ENCODE results near the gene CADM1. TPM values are rescaled to one million over a fixed set of nuclear protein-coding genes. Genes with fewer than 3 reads are reported as not detected.

The CADM1 gene
- total and polyA plus RNA-seq, 4 donors: 13.0 to 40.6 (median 28.9) TPM

DNA sequence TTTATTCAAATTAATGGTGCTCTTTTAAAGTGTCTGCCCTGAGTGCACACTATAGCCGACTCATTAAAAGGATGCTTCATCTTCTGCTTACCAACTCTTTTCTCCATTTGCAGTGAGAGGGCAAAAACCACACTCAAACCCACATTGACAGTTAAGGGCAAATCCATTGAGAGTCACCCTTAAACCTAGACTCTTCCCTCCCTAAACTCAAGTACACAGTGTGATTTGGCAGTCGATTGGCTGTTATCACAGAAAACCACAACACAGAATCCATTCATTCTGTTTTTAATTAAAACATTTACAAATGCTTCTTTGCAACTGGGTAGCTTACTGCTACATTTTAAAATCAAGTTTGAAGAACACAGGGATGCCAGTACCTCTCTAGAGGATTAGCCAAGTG lies 120.0 kb downstream of the CADM1 start:
- H3K4me3 ChIP-seq (ENCODE audit: low read depth in 1 of 3, low read length in 3 of 3): no peak overlapping the region
- no peak overlapping the region for H3K27ac ChIP-seq (ENCODE audit: low read depth in 1 of 2, low read length in 2 of 2)
- H3K27me3 ChIP-seq (ENCODE audit: control insufficient read depth in 4 of 4, insufficient read depth in 4 of 4, low read length in 3 of 4): no peaks in the 10 kb centered on the region
- H3K9me3 ChIP-seq (ENCODE audit: control insufficient read depth in 4 of 4, low read length in 3 of 4): no peaks in the 10 kb centered on the region
- DNase-seq (ENCODE audit: low spot score): no peak
- peaks cover 0 to 4% (median 0%) of the 10 kb centered on the region in 4 donors for H3K4me1 ChIP-seq (ENCODE audit: control insufficient read depth in 4 of 4, insufficient read depth in 4 of 4, low read length in 3 of 4)
- no peak overlapping the region for H3K9ac ChIP-seq (ENCODE audit: low read depth in 1 of 2, low read length in 2 of 2)
- WGBS: 89% methylated on average over 2 of the region's 2 CpGs
- TF ChIP-seq EGR1 (IDR thresholded peaks at IDR 0.05; ENCODE audit: low read depth in 2 of 2) (no peak), SP1 (IDR thresholded peaks at IDR 0.05) (no peak), ZBTB33 (IDR thresholded peaks at IDR 0.05) (no peak), HNF4G (IDR thresholded peaks at IDR 0.05) (no peak), RXRA (IDR thresholded peaks at IDR 0.05) (no peak), HNF4A (conservative IDR thresholded peaks at IDR 0.05) (no peak)
- no peaks in the 10 kb centered on the region for H3K36me3 ChIP-seq (ENCODE audit: control insufficient read depth in 4 of 4, insufficient read depth in 3 of 4, low read depth in 1 of 4, low read length in 3 of 4)

- TF ChIP-seq RXRA (IDR thresholded peaks at IDR 0.05): no peak
- TF ChIP-seq SP1 (IDR thresholded peaks at IDR 0.05): no peak
- TF ChIP-seq MAX (IDR thresholded peaks at IDR 0.05): no peak
- TF ChIP-seq RAD21 (IDR thresholded peaks at IDR 0.05): no peak
- no peak for TF ChIP-seq NR2F2 (IDR thresholded peaks at IDR 0.05)
- TF ChIP-seq GABPA (IDR thresholded peaks at IDR 0.05 in 1 of 2, conservative IDR thresholded peaks at IDR 0.05 in 1 of 2): no peak
- H3K36me3 ChIP-seq (ENCODE audit: control insufficient read depth in 4 of 4, insufficient read depth in 3 of 4, low read depth in 1 of 4, low read length in 3 of 4): no peaks in the 10 kb centered on the region
- no peak overlapping the region for H3K4me3 ChIP-seq (ENCODE audit: low read depth in 1 of 3, low read length in 3 of 3)
- H3K27ac ChIP-seq (ENCODE audit: low read depth in 1 of 2, low read length in 2 of 2): no peak overlapping the region
- no peak overlapping the region for H3K9ac ChIP-seq (ENCODE audit: low read depth in 1 of 2, low read length in 2 of 2)
- H3K27me3 ChIP-seq (ENCODE audit: control insufficient read depth in 4 of 4, insufficient read depth in 4 of 4, low read length in 3 of 4): no peaks in the 10 kb centered on the region
- H3K9me3 ChIP-seq (ENCODE audit: control insufficient read depth in 4 of 4, low read length in 3 of 4): no peaks in the 10 kb centered on the region
- 91% methylated on average over 3 of the region's 3 CpGs for WGBS
- H3K4me1 ChIP-seq (ENCODE audit: control insufficient read depth in 4 of 4, insufficient read depth in 4 of 4, low read length in 3 of 4): peaks cover 0 to 4% (median 2%) of the 10 kb centered on the region in 4 donors
- no peak for DNase-seq (ENCODE audit: low spot score)
These were observed 120.8 kb downstream of the CADM1 start for GRCh38 chr11:115383431-115383830.

GRCh38 chr11:115379528-115379927 lies 124.7 kb downstream of the CADM1 start:
- H3K36me3 ChIP-seq (ENCODE audit: control insufficient read depth in 4 of 4, insufficient read depth in 3 of 4, low read depth in 1 of 4, low read length in 3 of 4): no peaks in the 10 kb centered on the region
- no peak for TF ChIP-seq EGR1 (IDR thresholded peaks at IDR 0.05; ENCODE audit: low read depth in 2 of 2)
- TF ChIP-seq RAD21 (IDR thresholded peaks at IDR 0.05): peak; percentile 5 to 11
- no peaks in the 10 kb centered on the region for H3K9me3 ChIP-seq (ENCODE audit: control insufficient read depth in 4 of 4, low read length in 3 of 4)
- 55% methylated on average over 1 of the region's 1 CpG for WGBS
- no peak overlapping the region for H3K9ac ChIP-seq (ENCODE audit: low read depth in 1 of 2, low read length in 2 of 2)
- no peak overlapping the region for H3K27ac ChIP-seq (ENCODE audit: low read depth in 1 of 2, low read length in 2 of 2)
- H3K27me3 ChIP-seq (ENCODE audit: control insufficient read depth in 4 of 4, insufficient read depth in 4 of 4, low read length in 3 of 4): no peaks in the 10 kb centered on the region
- H3K4me3 ChIP-seq (ENCODE audit: low read depth in 1 of 3, low read length in 3 of 3): no peak overlapping the region
- H3K4me1 ChIP-seq (ENCODE audit: control insufficient read depth in 4 of 4, insufficient read depth in 4 of 4, low read length in 3 of 4): peaks cover 0 to 8% (median 4%) of the 10 kb centered on the region in 4 donors
- no peak for DNase-seq (ENCODE audit: low spot score)

- no peak overlapping the region for H3K27ac ChIP-seq (ENCODE audit: low read depth in 1 of 2, low read length in 2 of 2)
- H3K9ac ChIP-seq (ENCODE audit: low read depth in 1 of 2, low read length in 2 of 2): no peak overlapping the region
- no peak for DNase-seq (ENCODE audit: low spot score)
- no peaks in the 10 kb centered on the region for H3K36me3 ChIP-seq (ENCODE audit: control insufficient read depth in 4 of 4, insufficient read depth in 3 of 4, low read depth in 1 of 4, low read length in 3 of 4)
- WGBS: 87% methylated on average over 4 of the region's 4 CpGs
- no peak overlapping the region for H3K4me3 ChIP-seq (ENCODE audit: low read depth in 1 of 3, low read length in 3 of 3)
- no peaks in the 10 kb centered on the region for H3K27me3 ChIP-seq (ENCODE audit: control insufficient read depth in 4 of 4, insufficient read depth in 4 of 4, low read length in 3 of 4)
- peaks cover 0 to 8% (median 4%) of the 10 kb centered on the region in 4 donors for H3K4me1 ChIP-seq (ENCODE audit: control insufficient read depth in 4 of 4, insufficient read depth in 4 of 4, low read length in 3 of 4)
- H3K9me3 ChIP-seq (ENCODE audit: control insufficient read depth in 4 of 4, low read length in 3 of 4): no peaks in the 10 kb centered on the region
- TF ChIP-seq GABPA (IDR thresholded peaks at IDR 0.05 in 1 of 2, conservative IDR thresholded peaks at IDR 0.05 in 1 of 2) (no peak), HNF4A (conservative IDR thresholded peaks at IDR 0.05) (no peak), YY1 (IDR thresholded peaks at IDR 0.05) (no peak), HNF4G (IDR thresholded peaks at IDR 0.05) (no peak), TAF1 (conservative IDR thresholded peaks at IDR 0.05) (no peak), RXRA (IDR thresholded peaks at IDR 0.05) (no peak), JUND (IDR thresholded peaks at IDR 0.05) (no peak), SP1 (IDR thresholded peaks at IDR 0.05) (no peak), NR2F2 (IDR thresholded peaks at IDR 0.05) (no peak), ZBTB33 (IDR thresholded peaks at IDR 0.05) (no peak)
- TF ChIP-seq, protein P1, sequence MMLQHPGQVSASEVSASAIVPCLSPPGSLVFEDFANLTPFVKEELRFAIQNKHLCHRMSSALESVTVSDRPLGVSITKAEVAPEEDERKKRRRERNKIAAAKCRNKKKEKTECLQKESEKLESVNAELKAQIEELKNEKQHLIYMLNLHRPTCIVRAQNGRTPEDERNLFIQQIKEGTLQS (IDR thresholded peaks at IDR 0.05): no peak
- TF ChIP-seq, protein P2, sequence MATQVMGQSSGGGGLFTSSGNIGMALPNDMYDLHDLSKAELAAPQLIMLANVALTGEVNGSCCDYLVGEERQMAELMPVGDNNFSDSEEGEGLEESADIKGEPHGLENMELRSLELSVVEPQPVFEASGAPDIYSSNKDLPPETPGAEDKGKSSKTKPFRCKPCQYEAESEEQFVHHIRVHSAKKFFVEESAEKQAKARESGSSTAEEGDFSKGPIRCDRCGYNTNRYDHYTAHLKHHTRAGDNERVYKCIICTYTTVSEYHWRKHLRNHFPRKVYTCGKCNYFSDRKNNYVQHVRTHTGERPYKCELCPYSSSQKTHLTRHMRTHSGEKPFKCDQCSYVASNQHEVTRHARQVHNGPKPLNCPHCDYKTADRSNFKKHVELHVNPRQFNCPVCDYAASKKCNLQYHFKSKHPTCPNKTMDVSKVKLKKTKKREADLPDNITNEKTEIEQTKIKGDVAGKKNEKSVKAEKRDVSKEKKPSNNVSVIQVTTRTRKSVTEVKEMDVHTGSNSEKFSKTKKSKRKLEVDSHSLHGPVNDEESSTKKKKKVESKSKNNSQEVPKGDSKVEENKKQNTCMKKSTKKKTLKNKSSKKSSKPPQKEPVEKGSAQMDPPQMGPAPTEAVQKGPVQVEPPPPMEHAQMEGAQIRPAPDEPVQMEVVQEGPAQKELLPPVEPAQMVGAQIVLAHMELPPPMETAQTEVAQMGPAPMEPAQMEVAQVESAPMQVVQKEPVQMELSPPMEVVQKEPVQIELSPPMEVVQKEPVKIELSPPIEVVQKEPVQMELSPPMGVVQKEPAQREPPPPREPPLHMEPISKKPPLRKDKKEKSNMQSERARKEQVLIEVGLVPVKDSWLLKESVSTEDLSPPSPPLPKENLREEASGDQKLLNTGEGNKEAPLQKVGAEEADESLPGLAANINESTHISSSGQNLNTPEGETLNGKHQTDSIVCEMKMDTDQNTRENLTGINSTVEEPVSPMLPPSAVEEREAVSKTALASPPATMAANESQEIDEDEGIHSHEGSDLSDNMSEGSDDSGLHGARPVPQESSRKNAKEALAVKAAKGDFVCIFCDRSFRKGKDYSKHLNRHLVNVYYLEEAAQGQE (IDR thresholded peaks at IDR 0.05): no peak
These were observed 125.7 kb downstream of the CADM1 start for GRCh38 chr11:115378557-115378956.

Data from liver (tissue), 9 donors.